NCI-H1417 (cell line): ENCODE measurements around the gene FUT7.
"Not testable (repeated sequence)": the region's sequence is repeated elsewhere in the genome, so short reads cannot be mapped to it uniquely, and the experiment has no call there.

ENCODE experiments used
- DNase-seq, 3 experiments: peaks; one replicate each; lab custom pipeline; 2025; lab: John Stamatoyannopoulos, UW

FUT7 gene

GRCh38 chr9:137033481-137033880 is 1.6 kb upstream of the FUT7 start:
- not testable (repeated sequence) for DNase-seq

- no peak for DNase-seq
Measured at GRCh38 chr9:137032858-137033257, 970 bp upstream of the FUT7 start.

- no peak for DNase-seq
Measured at GRCh38 chr9:137030538-137031527, 1.1 kb downstream of the FUT7 start.

GRCh38 chr9:137030006-137030405 is 1.9 kb downstream of the FUT7 start:
- DNase-seq, result no peak

- DNase-seq, result peak; percentile 11 to 77 (median 67)
Measured at GRCh38 chr9:137029058-137029936, 2.6 kb downstream of the FUT7 start.

GRCh38 chr9:137028263-137029057 is 3.4 kb downstream of the FUT7 start:
- peak; percentile 66 to 83 (median 74) for DNase-seq

- DNase-seq, result peak; percentile 2 to 63 (median 57)
Measured at GRCh38 chr9:137027369-137028262, 4.3 kb downstream of the FUT7 start, which contains the start of gene ABCA2. TSS of gene ABCA2 (minus strand) at chr9:137028237. CDS start at chr9:137028140, 97 bp downstream.

GRCh38 chr9:137026828-137027227 is 5.1 kb downstream of the FUT7 start:
- no peak for DNase-seq

- DNase-seq, result no peak
Measured at GRCh38 chr9:137026384-137026783, 5.5 kb downstream of the FUT7 start.

GRCh38 chr9:137025517-137025966 is 6.3 kb downstream of the FUT7 start:
- DNase-seq, result peak; percentile 83 to 98 (median 94)

- DNase-seq, result no peak
Measured at GRCh38 chr9:137023583-137023991, 8.3 kb downstream of the FUT7 start.

- DNase-seq, result no peak
Measured at GRCh38 chr9:137023157-137023556, 8.7 kb downstream of the FUT7 start.

GRCh38 chr9:137022662-137023008 is 9.3 kb downstream of the FUT7 start:
- no peak for DNase-seq

GRCh38 chr9:137021979-137022661 is 9.8 kb downstream of the FUT7 start:
- DNase-seq, result peak; percentile 41 to 51 (median 46)

- no peak for DNase-seq
Measured at GRCh38 chr9:137021568-137021978, 10.3 kb downstream of the FUT7 start.

- no peak for DNase-seq
Measured at GRCh38 chr9:137020771-137021567, 10.9 kb downstream of the FUT7 start.

- DNase-seq, result no peak
Measured at GRCh38 chr9:137019891-137020683, 11.8 kb downstream of the FUT7 start.
